Endothelial cell of hepatic sinusoid (primary cell): ENCODE measurements around the gene IL1RAP.

ENCODE experiments used
- in situ Hi-C: cut with HindIII; loops from 2 replicates; pipeline ENCODE4 v1.10.0; 2017; ENCODE audit warnings: low sequenced_read_pairs

Gene IL1RAP

DNA sequence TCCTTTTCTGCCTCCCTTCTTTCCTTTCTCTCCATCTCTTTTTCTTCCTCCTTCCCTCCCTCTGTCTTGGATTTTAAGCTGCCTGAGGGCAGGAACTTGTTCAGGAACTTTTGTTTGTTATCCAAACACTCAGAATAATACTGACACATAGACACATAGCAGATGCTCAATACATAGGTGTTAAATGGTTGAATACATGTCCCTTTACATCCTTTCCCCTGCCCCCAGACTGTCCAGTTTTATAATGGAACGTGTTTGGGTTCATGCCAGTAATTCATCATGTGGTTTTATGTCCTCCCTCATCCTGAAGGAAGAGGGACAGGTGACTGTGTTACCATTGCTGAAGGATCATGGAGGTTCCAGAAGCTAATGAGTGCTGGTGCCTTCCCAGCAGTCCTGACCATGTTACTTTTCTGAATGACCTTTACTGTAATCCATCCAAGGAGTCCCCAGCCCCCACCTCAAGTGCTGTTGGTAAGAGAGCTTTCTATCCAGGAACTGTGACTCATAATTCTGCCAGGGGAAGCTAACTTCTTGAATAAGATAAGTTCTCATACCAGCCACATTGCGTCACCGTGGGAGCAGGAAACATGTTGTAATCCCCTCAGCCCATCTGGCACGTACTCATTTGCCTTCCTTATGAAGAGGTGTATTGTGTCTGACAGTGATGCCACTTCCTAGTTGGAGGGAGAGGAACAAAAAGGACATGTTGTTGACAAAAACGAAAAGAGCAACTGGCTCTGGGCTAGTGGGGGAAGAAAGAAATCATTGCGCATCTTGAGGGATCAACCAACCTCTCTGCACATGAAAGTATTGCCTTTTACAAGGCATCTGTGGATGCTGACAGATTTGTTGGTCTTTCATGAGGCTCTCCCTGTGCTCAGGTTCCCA is 52.4 kb downstream of the IL1RAP start:
- in situ Hi-C loops = no loop called here

- in situ Hi-C loops = no loop called here
Observed at GRCh38 chr3:190568036-190568435, 54.2 kb downstream of the IL1RAP start.

DNA sequence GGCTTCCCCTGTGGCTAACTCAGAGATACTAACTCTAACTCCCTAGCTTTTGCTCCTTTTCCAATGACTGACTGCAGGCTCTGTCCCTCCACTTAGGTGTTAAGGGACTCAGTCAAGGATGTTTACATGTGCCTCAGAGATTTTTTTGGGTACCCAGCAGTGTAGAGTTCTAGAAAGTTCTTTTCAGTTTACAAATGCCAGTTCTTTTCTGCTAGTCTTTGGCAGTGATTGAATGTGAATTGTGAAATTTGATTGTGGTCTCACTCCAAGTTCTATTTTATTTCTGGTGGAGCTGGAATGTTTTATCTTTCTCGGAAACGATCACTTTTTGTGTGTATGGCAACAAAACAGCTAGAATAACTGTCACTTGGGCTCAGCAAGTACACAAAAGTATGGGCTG is 60.6 kb downstream of the IL1RAP start:
- in situ Hi-C loops = no loop called here

DNA sequence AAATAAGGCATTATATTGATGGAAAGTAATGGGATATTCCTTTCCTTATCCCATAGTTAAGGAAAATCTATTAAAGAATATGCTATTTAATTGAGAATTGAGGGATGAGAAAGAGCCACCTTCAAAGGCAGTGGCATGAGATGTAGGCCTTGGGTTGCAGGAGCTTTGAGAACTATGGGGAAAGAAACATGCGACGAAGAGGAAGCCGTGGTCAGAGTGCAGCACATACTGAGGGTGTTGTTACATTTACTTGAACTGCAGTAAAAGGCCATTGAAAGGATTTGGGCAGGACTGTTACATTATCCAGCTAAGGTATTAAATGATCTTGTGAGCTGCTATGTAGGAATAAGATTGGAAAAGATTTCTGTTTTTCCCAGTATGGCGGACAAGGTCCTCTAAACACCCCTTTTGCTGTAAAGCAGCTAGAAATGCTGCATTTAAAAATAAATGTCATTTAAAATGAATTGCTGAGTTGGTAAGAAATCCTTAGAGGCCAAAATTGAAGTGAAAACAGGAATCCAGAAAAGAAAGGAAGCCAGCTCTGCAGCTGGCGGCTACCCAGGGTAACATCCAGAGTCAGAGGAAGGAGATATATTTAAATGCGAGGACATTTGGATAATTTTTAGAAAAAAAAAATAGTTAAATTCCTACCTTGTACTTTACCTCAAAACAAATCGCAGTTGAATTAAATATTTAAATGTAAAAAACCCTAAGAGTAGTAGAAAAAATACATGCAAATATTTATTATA is 61.7 kb downstream of the IL1RAP start:
- in situ Hi-C loops = no loop called here

GRCh38 chr3:190577225-190577624 is 63.3 kb downstream of the IL1RAP start:
- in situ Hi-C loops = no loop called here

GRCh38 chr3:190579514-190580137 is 65.7 kb downstream of the IL1RAP start:
- in situ Hi-C loops = no loop called here

DNA sequence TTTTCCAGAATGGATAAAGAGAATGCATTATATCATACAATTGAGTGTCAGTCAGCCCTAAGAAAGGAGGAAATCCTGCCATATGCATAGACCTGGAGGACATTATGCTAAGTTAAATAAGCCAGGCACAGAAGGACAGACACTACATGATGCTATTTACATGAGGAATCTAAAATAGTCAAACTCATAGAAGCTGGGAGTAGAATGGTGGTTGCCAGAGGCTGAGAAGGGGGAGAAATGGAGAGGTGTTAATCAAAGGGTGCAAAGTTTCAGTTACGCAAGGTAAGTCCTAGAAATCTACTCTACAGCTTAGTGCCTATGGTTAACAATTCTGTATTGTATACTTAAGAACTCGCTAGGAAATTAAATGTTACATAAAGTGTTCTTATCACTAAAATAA is 66.5 kb downstream of the IL1RAP start:
- in situ Hi-C loops = no loop called here

GRCh38 chr3:190581041-190581541 is 67.2 kb downstream of the IL1RAP start:
- in situ Hi-C loops = no loop called here

DNA sequence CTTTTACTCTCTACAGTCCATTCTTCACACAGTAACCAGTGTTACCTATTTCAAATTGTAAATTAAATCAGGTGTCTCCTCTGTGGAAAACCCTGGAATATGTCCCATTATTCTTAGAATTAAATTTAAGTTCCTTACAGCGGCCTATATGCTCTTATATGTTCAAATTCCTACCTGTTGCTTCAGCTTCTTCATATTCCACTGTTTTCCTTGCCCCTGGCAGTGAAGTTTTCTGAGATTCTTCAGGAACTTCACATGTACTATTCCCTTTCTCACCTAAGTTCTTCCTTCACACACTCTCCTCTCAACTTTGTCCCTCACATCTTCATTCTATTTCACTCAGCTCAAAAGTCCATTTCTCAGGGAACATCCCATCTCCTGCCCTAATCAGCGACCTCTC is 68.8 kb downstream of the IL1RAP start:
- in situ Hi-C loops = no loop called here

GRCh38 chr3:190585805-190586630 is 72.1 kb downstream of the IL1RAP start:
- in situ Hi-C loops = no loop called here

DNA sequence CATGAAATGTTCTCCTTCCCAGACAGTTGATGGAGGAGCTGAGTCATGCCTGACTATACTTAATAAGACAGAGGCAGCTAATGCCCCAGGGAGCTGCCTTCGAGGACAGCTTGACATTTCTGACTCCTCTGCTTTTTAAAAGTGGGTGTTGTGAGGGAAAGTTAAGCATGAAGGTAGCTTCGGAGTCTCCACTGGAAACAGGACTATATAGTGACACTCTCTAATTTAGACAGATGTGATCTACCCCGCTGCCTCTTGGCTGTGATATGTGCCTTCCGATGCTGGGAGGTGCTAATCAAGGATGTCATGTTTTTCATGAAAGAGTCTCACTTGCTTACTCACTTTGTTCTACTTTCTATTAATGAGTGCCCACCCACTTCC is 72.7 kb downstream of the IL1RAP start:
- in situ Hi-C loops = no loop called here

GRCh38 chr3:190588570-190588969 is 74.7 kb downstream of the IL1RAP start:
- in situ Hi-C loops = no loop called here

- in situ Hi-C loops = no loop called here
Observed at GRCh38 chr3:190589326-190589725, 75.4 kb downstream of the IL1RAP start.

DNA sequence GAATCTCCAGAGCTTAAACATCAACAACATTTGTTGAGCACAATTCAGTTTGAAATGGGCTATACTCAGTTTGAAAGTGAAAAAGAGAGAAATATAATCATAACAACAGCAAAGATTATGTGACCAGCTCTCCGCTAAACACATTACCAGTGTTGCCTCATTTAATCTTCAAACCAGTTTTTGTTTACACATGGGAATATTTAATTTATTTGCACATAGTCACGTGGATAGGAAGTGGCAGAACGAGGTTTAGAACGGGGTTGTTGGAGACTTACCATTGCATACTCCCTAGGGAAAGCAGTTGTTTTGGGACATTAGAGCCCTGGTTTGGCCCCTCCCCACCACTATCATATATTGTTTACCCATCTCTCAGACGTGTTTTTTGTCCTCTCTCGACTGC is 77.2 kb downstream of the IL1RAP start:
- in situ Hi-C loops = no loop called here

DNA sequence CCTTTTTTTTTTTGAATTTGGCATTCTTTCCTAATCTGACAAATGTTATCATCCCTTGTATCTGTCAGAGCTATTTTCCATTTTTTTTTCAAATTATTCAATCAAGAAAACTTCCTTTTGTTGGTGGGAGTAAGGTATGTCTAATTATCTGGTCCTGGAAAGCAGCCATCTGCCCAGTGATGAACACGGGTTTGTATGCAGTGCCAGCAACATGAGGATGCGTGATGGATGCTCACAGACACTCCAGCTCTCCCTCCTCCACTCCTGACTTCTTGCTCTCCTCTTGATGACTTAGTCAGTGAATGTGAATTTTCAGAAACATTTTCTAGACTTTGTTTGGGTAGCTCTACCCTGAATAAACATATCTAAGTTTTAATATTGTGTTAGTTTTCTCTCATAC is 79.2 kb downstream of the IL1RAP start:
- in situ Hi-C loops = no loop called here

DNA sequence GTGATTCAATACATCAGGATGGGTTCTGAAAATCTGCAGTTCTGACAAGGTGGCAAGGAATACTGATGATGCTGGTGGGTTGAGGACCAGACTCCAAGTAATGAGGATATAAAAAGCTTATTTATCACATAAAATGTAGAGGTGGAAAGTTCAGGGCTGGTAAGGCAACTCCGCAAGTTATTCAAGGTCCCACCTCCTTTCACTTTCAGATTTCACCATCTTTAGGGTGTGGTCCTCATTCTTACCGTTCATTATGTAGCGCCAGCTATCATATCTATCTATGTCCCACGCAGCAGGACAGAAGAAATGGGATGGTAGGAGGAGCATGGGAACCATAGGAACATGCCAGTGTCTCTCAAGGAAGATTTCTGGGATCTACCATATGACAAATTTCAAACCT is 80.3 kb downstream of the IL1RAP start:
- in situ Hi-C loops = no loop called here

DNA sequence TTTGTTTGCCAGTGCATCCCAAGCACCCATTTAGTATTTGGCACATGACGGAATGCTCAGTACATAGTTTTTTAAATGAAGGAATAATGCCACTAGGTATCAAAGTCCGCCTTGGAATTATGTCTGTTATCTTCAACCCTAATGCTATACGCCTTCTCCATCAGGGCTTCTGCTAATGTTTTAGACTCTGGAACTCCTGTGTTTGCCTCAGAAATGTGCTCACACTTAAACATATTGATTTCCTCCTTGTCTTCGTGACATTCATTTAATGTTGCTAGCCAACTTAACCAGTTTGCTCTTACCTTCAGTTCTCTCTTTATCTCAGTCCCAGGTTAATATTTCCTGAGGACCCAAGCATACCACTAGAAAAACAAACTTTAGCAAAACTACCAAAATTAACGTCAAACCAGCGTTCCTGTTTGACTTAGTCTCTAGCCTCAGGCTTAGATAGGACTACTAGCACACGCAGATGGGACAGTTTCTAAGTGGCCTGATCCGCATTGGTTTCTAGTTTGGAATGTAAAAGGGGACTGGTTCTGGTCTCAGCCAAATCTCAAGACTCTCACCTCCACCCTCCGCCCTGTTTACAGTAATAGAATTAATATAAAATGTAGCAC is 81.4 kb downstream of the IL1RAP start:
- in situ Hi-C loops = no loop called here

GRCh38 chr3:190595807-190596206 is 81.9 kb downstream of the IL1RAP start:
- in situ Hi-C loops = no loop called here

- in situ Hi-C loops = no loop called here
Observed at GRCh38 chr3:190596349-190597285, 82.7 kb downstream of the IL1RAP start.
